CD4-positive, alpha-beta T cell treated with Interferon gamma for 1 hour (primary cell): ENCODE results near the gene SLC29A2.
A peak's percentile ranks its signal among the peaks of the same experiment; 100 is the strongest.
"Not testable (repeated sequence)": the region's sequence is repeated elsewhere in the genome, so short reads cannot be mapped to it uniquely, and the experiment has no call there.

Source experiments
- DNase-seq: peaks from one replicate; pipeline ENCODE4 v3.0.0-alpha.2; 2020

Gene SLC29A2

DNA sequence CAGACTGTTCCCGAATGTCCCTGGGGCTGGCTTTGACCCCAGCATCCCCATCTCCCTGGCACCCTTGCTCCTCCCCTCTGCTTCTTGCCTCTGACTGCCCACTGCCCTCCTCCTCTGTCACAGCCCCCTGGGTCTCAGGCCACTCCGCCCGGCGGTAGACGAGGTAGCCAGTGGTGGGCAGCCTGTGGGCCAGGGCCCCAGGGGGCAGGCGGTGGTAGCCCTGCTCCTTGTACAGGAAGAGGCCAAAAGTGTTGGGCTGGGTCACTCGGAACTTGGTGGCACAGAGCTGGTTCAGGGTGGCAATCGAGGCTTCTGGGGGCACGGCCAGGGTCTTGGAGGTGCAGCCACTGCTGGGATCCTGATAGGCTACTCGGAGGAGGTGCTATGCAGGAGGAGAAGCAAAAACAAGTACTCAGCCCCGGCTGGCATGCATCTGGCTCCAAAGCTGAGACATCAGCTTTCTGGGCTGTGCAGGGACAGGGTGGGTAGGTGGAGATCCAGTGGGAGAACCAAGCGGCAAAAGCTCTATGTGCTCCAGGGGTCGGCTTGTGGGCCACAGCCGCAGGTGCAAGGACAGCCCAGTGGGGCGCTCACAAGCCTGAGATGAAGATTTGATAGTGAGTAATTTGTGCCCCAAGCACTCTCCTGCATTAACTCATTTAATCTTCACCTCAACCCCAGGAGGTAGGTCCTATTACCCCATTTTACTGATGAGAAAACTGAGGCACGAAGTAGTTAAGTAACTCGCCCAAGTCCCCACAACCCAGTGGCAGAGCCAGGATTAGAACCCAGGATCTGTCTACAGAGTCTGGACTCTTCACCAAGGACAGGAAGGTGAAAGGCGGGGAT lies 39.0 kb downstream of the SLC29A2 start:
- DNase-seq, result no peak

GRCh38 chr11:66331542-66332370 lies 39.8 kb downstream of the SLC29A2 start:
- no peak for DNase-seq

- DNase-seq, result no peak
Measured at GRCh38 chr11:66330931-66331330, 40.6 kb downstream of the SLC29A2 start.

DNA sequence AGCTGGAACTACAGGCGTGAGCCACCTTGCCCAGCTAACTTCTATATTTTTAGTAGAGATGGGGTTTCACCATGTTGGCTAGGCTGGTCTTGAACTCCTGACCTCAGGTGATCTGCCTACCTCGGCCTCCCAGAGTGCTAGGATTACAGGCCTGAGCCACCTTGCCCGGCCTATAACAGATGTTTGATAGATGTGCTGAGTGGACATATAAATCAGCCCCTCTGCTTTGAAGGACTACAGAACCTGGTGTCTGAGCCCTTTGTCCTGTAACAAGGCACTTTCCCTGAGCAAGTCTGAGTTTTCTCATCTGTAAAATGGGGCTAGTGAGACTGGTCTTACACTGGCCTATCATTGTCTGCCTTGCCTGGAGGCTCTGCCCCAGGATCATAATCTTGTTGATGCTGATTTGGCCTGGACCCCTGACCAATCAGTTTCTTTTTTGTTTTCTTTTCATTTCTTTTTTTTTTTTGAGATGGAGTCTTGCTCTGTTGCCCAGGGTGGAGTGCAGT lies 42.3 kb downstream of the SLC29A2 start:
- DNase-seq, result no peak

- peak; percentile 81 for DNase-seq
Measured at GRCh38 chr11:66328302-66329144, 43.0 kb downstream of the SLC29A2 start.

DNA sequence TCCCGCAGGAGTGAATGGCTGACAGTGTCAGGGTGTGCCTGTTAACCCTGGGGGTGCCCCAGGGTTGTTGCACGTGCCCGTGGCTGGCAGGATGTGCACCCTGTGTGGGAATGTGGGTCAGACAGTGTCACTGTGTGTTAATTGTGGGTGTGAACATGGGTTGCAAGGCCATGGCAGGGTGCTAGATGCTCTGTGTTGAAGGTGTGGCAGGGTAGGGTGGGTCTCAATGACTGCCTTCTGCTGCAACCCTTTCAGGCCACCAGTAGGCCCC lies 43.6 kb downstream of the SLC29A2 start:
- peak; percentile 59 for DNase-seq

- no peak for DNase-seq
Measured at GRCh38 chr11:66327171-66328030, 44.2 kb downstream of the SLC29A2 start.

GRCh38 chr11:66326261-66327111 lies 45.1 kb downstream of the SLC29A2 start:
- DNase-seq, result peak; percentile 22

- DNase-seq, result no peak
Measured at GRCh38 chr11:66325263-66325671, 46.3 kb downstream of the SLC29A2 start.

DNA sequence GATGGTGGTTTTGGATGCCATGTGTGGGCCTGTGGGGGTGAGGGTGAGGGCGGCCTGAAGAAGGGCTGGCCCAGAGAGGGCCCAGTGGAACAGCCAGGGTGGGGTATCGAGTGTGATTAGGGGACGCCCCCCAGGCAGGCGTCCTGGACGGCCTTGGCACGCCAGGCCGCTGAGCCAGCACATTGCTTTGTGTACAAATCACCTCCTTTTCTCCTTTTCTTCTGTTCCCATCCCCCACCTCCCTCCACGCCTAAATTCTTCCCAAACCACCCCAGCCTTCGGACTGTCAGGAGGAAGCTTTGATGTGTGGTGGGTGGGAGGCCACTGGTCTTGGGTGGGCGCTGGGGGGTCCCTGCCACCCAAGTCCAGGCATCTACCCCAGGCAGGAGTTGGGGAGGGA lies 46.9 kb downstream of the SLC29A2 start:
- no peak for DNase-seq

GRCh38 chr11:66323684-66324083 lies 47.9 kb downstream of the SLC29A2 start:
- DNase-seq, result no peak

GRCh38 chr11:66322732-66323427 lies 48.7 kb downstream of the SLC29A2 start:
- no peak for DNase-seq

- DNase-seq, result no peak
Measured at GRCh38 chr11:66321606-66322005, 50.0 kb downstream of the SLC29A2 start.

DNA sequence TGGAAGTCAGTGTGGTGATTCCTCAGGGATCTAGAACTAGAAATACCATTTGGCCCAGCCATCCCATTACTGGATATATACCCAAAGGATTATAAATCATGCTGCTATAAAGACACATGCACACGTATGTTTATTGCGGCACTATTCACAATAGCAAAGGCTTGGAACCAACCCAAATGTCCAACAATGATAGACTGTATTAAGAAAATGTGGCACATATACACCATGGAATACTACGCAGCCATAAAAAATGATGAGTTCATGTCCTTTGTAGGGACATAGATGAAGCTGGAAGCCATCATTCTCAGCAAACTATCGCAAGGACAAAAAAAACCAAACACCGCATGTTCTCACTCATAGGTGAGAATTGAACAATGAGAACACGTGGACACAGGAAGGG lies 50.8 kb downstream of the SLC29A2 start:
- not testable (repeated sequence) for DNase-seq

GRCh38 chr11:66320289-66320688 lies 51.3 kb downstream of the SLC29A2 start:
- not testable (repeated sequence) for DNase-seq

DNA sequence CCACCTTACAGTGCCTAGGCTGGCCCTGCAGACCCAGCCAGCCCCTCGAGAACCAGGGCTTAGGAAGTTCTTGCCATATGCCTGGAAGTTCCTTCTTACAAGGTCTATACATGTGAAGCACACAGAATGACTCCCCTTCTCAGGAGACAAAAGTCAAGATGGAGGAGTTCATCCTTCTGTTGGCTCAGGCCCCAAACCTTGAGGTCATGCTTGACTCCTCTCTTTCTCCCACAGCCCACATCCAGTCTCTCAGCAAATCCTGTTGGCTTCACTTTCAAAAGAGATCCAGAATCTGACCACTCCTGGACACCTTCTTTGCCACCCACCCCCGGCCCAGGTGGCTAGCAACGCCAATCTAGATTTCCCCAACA lies 53.0 kb downstream of the SLC29A2 start:
- no peak for DNase-seq

- peak; percentile 89 for DNase-seq
Measured at GRCh38 chr11:66317723-66318599, 53.6 kb downstream of the SLC29A2 start.

DNA sequence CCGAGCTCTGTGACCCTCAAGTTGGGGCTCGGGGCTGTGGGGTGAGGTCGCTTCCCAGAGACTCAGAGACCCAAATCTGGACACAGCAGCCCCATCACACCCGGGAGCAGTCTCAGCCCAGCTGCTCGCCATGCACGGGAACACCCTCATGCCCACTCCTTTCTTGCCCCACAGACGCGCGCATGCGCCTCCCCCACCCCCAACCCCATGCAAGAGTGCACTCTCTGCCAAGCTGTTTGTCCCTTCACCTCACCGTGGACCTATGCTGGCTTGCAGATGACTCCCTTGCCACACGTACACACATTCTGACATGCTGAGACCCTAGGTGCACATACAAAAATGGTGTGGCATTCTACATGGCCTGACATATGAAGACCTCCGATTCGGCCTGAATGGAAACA lies 54.2 kb downstream of the SLC29A2 start:
- DNase-seq, result peak; percentile 65

GRCh38 chr11:66316849-66317251 lies 54.7 kb downstream of the SLC29A2 start, which contains the start of gene CD248:
Gene CD248, minus strand, starts transcription at chr11:66317044. Its CDS starts 17 bp downstream, at chr11:66317027.
- peak; percentile 11 for DNase-seq
